IPS-11a (cell line): Measurements from ENCODE around the gene MYLK4.
"Not testable (repeated sequence)": the region's sequence is repeated elsewhere in the genome, so short reads cannot be mapped to it uniquely, and the experiment has no call there.

ENCODE experiments used
- H3K4me3 ChIP-seq: one replicate; pipeline ENCODE4 v1.5.1; 2013; ENCODE audit warnings: low read depth, low read length, control low read depth

Gene MYLK4

DNA sequence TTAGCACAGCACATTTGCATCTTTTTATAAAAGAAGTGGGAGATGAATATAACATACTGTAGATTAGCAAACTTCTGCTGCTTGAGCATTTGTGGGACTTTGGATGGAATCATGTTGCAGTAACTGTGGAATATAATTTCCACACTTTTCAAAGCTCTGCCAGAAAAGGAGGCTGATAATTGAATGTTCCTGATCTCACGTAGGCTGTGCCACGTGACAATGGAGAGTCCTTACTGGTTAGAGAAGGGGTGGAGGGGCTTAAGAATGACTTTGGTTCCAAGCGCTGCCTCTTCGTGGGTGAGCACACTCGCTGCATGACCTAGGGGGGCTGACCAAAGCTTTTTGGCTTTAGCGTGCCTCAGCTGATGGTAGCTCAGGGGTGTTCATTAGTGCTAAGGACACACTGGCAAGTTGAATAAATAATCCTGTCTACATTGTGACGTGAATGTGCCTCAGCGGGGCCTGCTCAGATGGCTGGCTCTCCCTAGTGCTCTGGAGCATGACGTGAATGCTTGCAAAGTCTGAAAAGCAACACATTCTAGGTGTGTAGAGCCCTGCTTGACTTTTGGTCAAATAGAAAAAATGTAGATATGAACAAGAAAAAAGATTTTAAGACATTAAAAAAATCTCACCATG, 29.5 kb upstream of the MYLK4 start:
- no peak overlapping the region for H3K4me3 ChIP-seq

DNA sequence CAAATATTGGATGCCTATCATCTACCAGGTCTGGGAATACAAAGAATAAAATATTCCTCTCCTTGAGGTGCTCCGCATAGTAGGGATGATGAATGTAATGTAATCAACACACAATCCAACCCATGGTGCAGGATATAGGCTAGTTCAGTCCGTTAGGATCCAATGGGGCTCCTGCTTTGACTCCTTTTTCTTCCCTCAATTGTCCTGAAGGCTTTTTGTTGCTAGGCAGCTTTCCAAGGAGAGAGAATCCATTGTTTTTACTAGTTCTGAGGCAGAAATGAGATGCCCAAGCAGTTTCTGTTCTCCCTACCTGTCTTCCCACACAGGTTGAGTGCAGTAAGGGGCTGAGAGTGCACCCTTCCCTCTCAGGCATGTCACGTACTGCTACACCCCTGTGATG, 26.5 kb upstream of the MYLK4 start:
- H3K4me3 ChIP-seq: no peak overlapping the region

DNA sequence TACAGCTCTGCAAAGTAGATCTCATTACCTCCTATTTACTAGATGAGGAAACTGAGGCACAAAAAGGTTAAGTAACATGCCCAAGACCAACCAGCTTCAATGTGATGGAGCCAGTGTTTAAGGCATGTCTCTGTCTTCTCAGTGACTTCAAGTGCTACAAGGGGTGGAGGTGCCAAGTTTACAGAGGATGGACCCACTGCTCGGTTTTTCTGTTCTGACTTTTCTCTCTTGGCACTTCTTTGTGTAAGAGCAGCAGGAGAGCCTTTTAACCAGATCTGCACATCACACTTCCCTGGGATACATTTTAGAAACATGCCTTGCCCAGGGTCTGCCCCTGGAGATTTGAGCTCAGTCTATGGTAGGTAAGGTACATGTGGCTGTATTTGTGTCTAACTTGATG, 24.3 kb upstream of the MYLK4 start:
- H3K4me3 ChIP-seq: no peak overlapping the region

GRCh38 chr6:2773449-2773848, 22.7 kb upstream of the MYLK4 start:
- H3K4me3 ChIP-seq: no peak overlapping the region

GRCh38 chr6:2772840-2773239, 22.1 kb upstream of the MYLK4 start:
- no peak overlapping the region for H3K4me3 ChIP-seq

DNA sequence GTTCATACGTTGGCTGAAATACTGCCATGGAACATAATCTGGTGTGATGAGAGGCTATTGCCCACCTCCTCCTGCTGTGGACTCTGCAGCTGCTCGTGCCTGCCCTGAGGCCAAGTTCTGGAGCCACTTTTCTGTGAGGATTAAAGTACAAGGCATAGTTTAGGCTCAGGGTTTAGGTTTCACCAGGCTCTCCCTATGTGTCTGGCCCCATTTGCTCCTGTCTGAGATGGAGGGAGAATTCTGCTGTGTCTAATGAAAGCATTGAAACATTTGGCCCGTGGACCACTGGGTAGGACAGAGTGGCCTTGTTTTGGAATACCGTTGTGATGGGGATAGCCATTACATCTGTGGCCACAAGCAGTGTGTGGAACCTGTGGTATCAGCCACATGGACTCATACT, 20.4 kb upstream of the MYLK4 start:
- no peak overlapping the region for H3K4me3 ChIP-seq

GRCh38 chr6:2770171-2770570, 19.4 kb upstream of the MYLK4 start:
- H3K4me3 ChIP-seq: no peak overlapping the region

GRCh38 chr6:2768696-2769095, 18.0 kb upstream of the MYLK4 start:
- no peak overlapping the region for H3K4me3 ChIP-seq

GRCh38 chr6:2767657-2768524, 17.2 kb upstream of the MYLK4 start:
- peak overlapping the region; percentile 81 for H3K4me3 ChIP-seq

GRCh38 chr6:2766767-2767656, 16.3 kb upstream of the MYLK4 start:
- H3K4me3 ChIP-seq: peak overlapping the region; percentile 81

- peak overlapping the region; percentile 81 for H3K4me3 ChIP-seq
Observed at GRCh38 chr6:2765896-2766766, 15.4 kb upstream of the MYLK4 start.

GRCh38 chr6:2765166-2765895, 14.6 kb upstream of the MYLK4 start, which contains the start of gene WRNIP1:
TSS of gene WRNIP1 (plus strand) at chr6:2765393. CDS start at chr6:2765623, 230 bp downstream.
- peak within 1 kb of the TSS; percentile 81 for H3K4me3 ChIP-seq

- H3K4me3 ChIP-seq: peak overlapping the region; percentile 69
Observed at GRCh38 chr6:2764610-2765165, 14.0 kb upstream of the MYLK4 start.

GRCh38 chr6:2763876-2764540, 13.3 kb upstream of the MYLK4 start:
- H3K4me3 ChIP-seq: peak overlapping the region; percentile 69

DNA sequence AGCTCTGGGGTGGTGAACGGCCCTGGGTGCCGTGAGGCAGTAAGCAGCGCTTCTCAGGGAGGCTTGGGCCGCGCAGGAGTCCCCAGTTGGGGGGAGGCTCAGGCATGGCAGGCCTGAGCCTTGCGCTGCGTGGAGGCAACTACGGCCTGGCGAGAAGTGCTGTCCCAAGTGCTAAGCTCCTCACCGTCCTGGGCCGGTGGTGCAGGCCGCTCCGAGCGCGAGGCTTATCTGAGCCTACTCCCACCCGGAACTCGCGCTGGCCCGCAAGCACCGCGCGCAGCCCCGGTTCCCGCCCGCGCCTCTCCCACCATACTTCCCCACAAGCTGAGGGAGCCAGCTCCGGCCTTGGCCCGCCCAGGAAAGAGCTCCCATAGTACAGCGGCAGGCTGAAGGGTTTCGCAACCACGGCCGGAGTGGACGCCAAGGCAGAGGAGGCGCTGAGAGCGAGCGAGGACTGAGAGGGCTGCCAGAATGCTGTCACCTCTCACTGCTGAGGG, 12.7 kb upstream of the MYLK4 start:
- no peak overlapping the region for H3K4me3 ChIP-seq

- not testable (repeated sequence) for H3K4me3 ChIP-seq
Observed at GRCh38 chr6:2762868-2763267, 12.1 kb upstream of the MYLK4 start.

- no peak overlapping the region for H3K4me3 ChIP-seq
Observed at GRCh38 chr6:2760882-2761842, 10.4 kb upstream of the MYLK4 start.
